A549 treated with DMSO at 1 μM for 4 hours (cell line): ENCODE data around the gene BSDC1. TPM values are rescaled to one million over a fixed set of nuclear protein-coding genes. Genes with fewer than 3 reads are reported as not detected.

ENCODE experiments used
- total RNA-seq: library from RNA; stranded (reverse); fragments of 200-300 nt; extraction: Qiagen RNA extraction; gene quantifications from 5 replicates; pipeline ENCODE4 v1.2.3, GENCODE V29; 2022; ENCODE audit warnings: low read depth

The BSDC1 gene, protein sequence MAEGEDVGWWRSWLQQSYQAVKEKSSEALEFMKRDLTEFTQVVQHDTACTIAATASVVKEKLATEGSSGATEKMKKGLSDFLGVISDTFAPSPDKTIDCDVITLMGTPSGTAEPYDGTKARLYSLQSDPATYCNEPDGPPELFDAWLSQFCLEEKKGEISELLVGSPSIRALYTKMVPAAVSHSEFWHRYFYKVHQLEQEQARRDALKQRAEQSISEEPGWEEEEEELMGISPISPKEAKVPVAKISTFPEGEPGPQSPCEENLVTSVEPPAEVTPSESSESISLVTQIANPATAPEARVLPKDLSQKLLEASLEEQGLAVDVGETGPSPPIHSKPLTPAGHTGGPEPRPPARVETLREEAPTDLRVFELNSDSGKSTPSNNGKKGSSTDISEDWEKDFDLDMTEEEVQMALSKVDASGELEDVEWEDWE
- 19.5 to 22.7 TPM (median 21.8 TPM) in 5 replicates for total RNA-seq

GRCh38 chr1:32394141-32394889 is at the start of gene BSDC1:
TSS of gene BSDC1 (minus strand) at chr1:32394441. CDS start at chr1:32394414, 27 bp downstream.

GRCh38 chr1:32362474-32363313 is 31.5 kb downstream of the BSDC1 start, which contains the start of the genes FAM229A and TSSK3:
TSS of gene FAM229A (minus strand) at chr1:32362485. CDS start at chr1:32362091, 394 bp downstream.
TSS of gene TSSK3 (plus strand) at chr1:32362539. CDS start at chr1:32362702, 163 bp downstream.

GRCh38 chr1:32335790-32336590 is 58.3 kb downstream of the BSDC1 start, which contains the start of gene MARCKSL1:
TSS of gene MARCKSL1 (minus strand) at chr1:32336233. CDS start at chr1:32336033, 200 bp downstream.

Other genes starting within 250 kb of the BSDC1 start
- gene TXLNA, start 214.8 kb downstream of the BSDC1 start, total RNA-seq: 30.6 to 32.8 TPM (median 31.2 TPM) in 5 replicates
- gene CCDC28B, start 193.8 kb downstream of the BSDC1 start, total RNA-seq: 1.6 to 2.3 TPM (median 2.0 TPM) in 5 replicates
- 1.7 to 2.5 TPM (median 1.9 TPM) in 5 replicates for gene IQCC, start 188.8 kb downstream of the BSDC1 start, total RNA-seq
- not detected in 5 replicates for gene DCDC2B, start 185.4 kb downstream of the BSDC1 start, total RNA-seq
- gene TMEM234, start 172.1 kb downstream of the BSDC1 start, total RNA-seq: 7.8 to 9.7 TPM (median 8.7 TPM) in 5 replicates
- gene EIF3I, start 172.0 kb downstream of the BSDC1 start, total RNA-seq: 276 to 303 TPM (median 282 TPM) in 5 replicates
- 0.63 to 0.89 TPM (median 0.72 TPM) in 5 replicates for gene FAM167B, start 147.2 kb downstream of the BSDC1 start, total RNA-seq
- 0.07 TPM in 1 of 5 replicates, not detected in the others for gene LCK, start 143.2 kb downstream of the BSDC1 start, total RNA-seq
- 58.2 to 63.0 TPM (median 61.7 TPM) in 5 replicates for gene HDAC1, start 102.4 kb downstream of the BSDC1 start, total RNA-seq
- 57.0 to 80.7 TPM (median 72.8 TPM) in 5 replicates for gene MARCKSL1, start 58.2 kb downstream of the BSDC1 start, total RNA-seq
- 1.8 to 5.2 TPM (median 4.0 TPM) in 5 replicates for gene FAM229A, start 32.0 kb downstream of the BSDC1 start, total RNA-seq
- 0.09 to 0.37 TPM in 2 of 5 replicates, not detected in the others for gene TSSK3, start 31.9 kb downstream of the BSDC1 start, total RNA-seq
- 0.01 TPM in 2 of 5 replicates, not detected in the others for gene ZBTB8B, start 70.6 kb upstream of the BSDC1 start, total RNA-seq
- 2.9 to 4.6 TPM (median 4.0 TPM) in 5 replicates for gene ZBTB8A, start 145.0 kb upstream of the BSDC1 start, total RNA-seq